Raji (cell line): ENCODE results near the gene NDUFA13.

Experiments
- POLR2A ChIP-seq: IDR thresholded peaks from 2 replicates; pipeline ENCODE4 v1.6.1; 2011; ENCODE audit warnings: low read depth, low read length, control low read depth; ENCODE audit not compliant: insufficient read depth

NDUFA13 gene

GRCh38 chr19:19554074-19555023, 38.3 kb downstream of the NDUFA13 start:
- no peak for TF ChIP-seq POLR2A

- TF ChIP-seq POLR2A = no peak
Observed at GRCh38 chr19:19558055-19558454, 42.0 kb downstream of the NDUFA13 start.

DNA sequence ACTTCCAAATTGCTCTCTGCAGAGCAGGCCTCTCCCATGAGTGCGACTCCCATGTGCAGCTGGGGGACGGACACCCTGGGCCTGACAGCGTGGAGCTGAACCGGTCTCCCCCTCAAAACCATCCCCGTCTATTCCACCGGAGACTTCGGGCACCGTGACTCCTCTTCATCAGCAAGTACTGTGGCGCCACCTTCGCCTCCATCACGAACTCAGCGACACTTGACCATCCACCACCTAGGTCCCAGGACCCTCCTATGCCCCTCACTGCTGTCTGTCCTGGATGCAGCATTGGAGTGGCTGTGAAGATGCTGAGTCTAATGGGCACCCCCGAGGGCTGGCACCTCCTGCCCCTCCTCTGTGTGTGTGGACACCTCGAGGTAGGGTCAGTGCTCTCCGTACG, 42.6 kb downstream of the NDUFA13 start:
- no peak for TF ChIP-seq POLR2A

DNA sequence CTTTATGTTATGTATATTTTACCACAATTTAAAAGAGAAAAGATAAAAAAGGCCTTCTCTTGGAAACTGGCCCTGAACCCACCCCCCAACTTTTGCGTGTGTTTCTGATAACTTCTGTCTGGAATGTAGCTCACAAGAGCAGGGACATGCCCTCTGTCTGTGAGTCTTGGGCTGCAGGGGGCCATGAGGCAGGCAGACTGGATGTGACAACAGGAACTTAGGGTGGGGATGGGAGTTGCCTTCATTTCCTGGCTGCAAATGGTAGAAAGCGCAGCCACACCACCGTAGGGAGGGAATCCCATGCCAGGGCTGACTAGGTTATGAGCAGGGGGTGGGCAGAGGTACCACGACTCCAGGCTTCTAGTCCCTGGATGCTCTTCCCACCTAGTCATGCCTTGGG, 43.9 kb downstream of the NDUFA13 start:
- TF ChIP-seq POLR2A = no peak

GRCh38 chr19:19561946-19562664, 46.1 kb downstream of the NDUFA13 start:
- no peak for TF ChIP-seq POLR2A

GRCh38 chr19:19562665-19563347, 46.8 kb downstream of the NDUFA13 start:
- TF ChIP-seq POLR2A = no peak

DNA sequence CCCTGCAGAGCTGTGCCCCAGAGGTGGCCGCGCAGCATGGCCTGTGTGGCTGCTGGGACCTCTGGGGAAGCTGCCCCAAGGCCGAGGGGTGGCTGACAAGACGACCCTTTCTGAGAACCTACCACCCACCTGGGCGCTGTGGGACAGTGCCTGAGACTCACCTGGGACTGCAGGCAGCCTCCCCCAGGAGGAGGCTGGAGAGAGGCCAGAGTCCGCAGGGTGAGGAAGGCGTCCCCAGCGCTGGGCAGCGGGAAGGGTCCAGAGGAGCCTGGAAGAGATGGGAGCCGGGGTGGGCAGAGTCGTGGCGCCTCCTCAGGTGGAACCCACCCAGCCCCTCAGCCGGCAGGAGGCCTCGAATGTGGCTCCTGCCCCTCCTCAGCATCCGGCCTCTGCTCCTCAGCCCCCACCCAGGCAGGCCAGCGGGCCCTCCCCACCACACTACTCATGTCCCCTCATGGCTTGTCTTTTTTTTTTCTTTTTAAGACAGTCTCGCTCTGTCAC, 47.4 kb downstream of the NDUFA13 start:
- TF ChIP-seq POLR2A = no peak

- TF ChIP-seq POLR2A = no peak
Observed at GRCh38 chr19:19566306-19566705, 50.3 kb downstream of the NDUFA13 start.

GRCh38 chr19:19567391-19567790, 51.4 kb downstream of the NDUFA13 start:
- no peak for TF ChIP-seq POLR2A

GRCh38 chr19:19568802-19569756, 53.1 kb downstream of the NDUFA13 start:
- no peak for TF ChIP-seq POLR2A

DNA sequence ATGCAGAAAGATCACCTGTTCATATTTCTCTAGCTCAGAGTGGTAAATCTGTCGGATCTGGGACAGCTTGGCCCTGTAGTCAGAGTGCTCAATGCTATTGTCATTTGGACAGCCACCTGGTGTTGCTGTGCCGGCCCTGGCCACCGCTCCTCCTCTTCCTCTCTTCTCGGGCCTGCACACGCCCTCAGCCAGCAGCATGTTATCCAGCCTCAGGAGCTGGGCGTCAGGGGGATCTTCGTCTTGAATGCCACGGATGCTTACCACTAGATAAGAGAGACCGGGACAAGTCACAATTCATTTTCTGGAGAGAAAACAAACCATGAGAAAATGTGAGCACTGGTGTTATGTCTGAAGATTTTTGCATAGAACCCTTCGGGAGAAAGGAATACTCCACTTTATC, 54.5 kb downstream of the NDUFA13 start:
- TF ChIP-seq POLR2A = no peak

DNA sequence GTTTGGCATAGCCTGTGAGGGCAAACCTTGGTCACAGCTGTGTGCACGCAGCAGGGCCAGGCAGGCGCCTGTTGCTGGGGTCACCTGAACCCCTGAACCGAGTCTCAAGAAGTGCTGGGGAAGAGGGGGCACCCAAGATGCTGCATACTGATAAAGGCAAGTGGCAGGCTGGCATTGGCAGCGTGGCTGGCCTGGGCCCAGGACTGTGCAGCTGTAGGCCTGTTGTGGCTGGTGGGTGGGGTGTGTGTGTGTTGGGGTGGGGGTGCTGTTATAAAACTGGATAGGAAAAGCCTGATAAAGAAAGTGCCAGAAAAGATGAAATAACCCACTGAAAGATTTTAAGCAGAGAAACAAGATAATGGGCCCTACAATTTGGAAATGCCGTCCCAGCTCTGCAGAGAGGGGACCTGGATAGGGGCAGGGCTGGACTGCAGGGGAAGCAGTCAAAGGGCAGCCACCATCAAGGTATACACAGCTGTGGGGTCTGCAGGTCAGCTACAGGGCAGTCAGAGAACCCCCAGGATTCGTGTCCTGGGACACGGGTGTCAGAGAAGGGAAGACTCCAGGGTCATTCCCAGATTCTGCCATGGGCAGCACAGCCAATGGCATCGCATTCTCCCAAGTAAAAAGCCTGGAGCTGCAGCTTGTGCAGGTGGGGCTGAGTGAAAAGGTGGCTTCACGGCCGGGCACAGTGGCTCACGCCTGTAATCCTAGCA, 55.2 kb downstream of the NDUFA13 start:
- TF ChIP-seq POLR2A = no peak

DNA sequence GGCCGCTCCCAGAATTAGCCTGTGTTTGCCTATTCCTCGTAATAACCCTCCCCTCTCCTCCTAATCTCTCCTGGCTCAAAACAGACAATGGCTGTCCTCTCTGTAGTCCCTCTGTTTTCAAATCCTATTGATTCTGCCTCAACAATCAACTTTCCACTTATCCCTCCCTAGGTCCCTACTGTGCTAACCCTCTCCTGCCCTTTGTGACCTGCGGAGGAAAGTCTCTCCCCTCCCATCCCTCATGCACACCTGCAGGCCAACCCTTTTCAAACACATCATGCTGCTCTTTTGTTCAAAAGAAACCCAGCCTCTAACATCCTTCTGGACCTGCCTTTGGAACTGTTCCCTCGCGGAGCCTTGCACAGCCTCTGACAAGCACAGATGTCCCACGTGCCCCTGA, 59.4 kb downstream of the NDUFA13 start:
- TF ChIP-seq POLR2A = no peak
